Natural killer cell treated with Interleukin-12 subunit alpha and Interleukin-12 subunit beta and Interleukin-15 and Interleukin-18, amount 100 ng/mL, for 72 hours (primary cell): ENCODE data around the gene NEAT1. TPM values are rescaled to one million over a fixed set of nuclear protein-coding genes. Genes with fewer than 3 reads are reported as not detected.
A peak's percentile ranks its signal among the peaks of the same experiment; 100 is the strongest.

ENCODE experiments used
- ATAC-seq, 2 donors: fragments of 150-1000 bp; cut with Tn5 transposase in 1 of 2; sonication (Bioruptor Pico), chemical (Tn5 transposase) in 1 of 2; 2 replicates each; pipeline ENCODE4 v1.10.0; 2021
- DNase-seq: peaks from one replicate; pipeline ENCODE4 v3.0.0; 2022; ENCODE audit warnings: low spot score
- H3K27ac Mint-ChIP-seq, 2 donors: 1 replicate in 1 of 2; 2 replicates in 1 of 2; pipeline ENCODE4 v1.8.0; 2022; ENCODE audit warnings: mixed read lengths in 2 of 2, mild to moderate bottlenecking in 1 of 2, moderate library complexity in 1 of 2
- H3K27me3 Mint-ChIP-seq, 2 donors: 1 replicate in 1 of 2; 2 replicates in 1 of 2; pipeline ENCODE4 v1.8.0; 2022; ENCODE audit warnings: mixed read lengths in 2 of 2
- H3K36me3 Mint-ChIP-seq: one replicate; pipeline ENCODE4 v1.8.0; 2022; ENCODE audit warnings: mixed read lengths
- H3K4me1 Mint-ChIP-seq, 2 donors: 1 replicate in 1 of 2; 2 replicates in 1 of 2; pipeline ENCODE4 v1.8.0; 2022; ENCODE audit warnings: low read depth in 2 of 2, mixed read lengths in 2 of 2, mild to moderate bottlenecking in 1 of 2
- H3K4me3 Mint-ChIP-seq: one replicate; pipeline ENCODE4 v1.8.0; 2022; ENCODE audit warnings: mixed read lengths
- H3K9me3 Mint-ChIP-seq: 2 replicates; pipeline ENCODE4 v1.8.0; 2022; ENCODE audit warnings: mixed read lengths
- total RNA-seq, 2 donors: library from RNA; stranded (reverse); gene quantifications; one replicate each; pipeline ENCODE4 v1.2.3, GENCODE V29; 2022

Gene NEAT1
- total RNA-seq, 2 donors from 2014 or later = 432 to 571 TPM

GRCh38 chr11:65418431-65418680 is 4.2 kb upstream of the NEAT1 start:
- H3K36me3 Mint-ChIP-seq = peaks cover 7% of the 10 kb centered on the region
- peaks cover 57 to 64% of the 10 kb centered on the region in 2 donors for H3K4me1 Mint-ChIP-seq
- peak overlapping the region; percentile 98 for H3K4me3 Mint-ChIP-seq
- H3K27ac Mint-ChIP-seq = peak overlapping the region; percentile 99 to 100
- ATAC-seq (no peak), DNase-seq (no peak)
- H3K9me3 Mint-ChIP-seq = no peaks in the 10 kb centered on the region
- H3K27me3 Mint-ChIP-seq = no peaks in the 10 kb centered on the region

- Mint-ChIP-seq H3K9me3 (no peaks in the 10 kb centered on the region), H3K4me1 (peaks cover 61 to 68% of the 10 kb centered on the region in 2 donors), H3K36me3 (peaks cover 12% of the 10 kb centered on the region), H3K27ac (peak overlapping the region; percentile 99 to 100), H3K4me3 (peak overlapping the region; percentile 98), H3K27me3 (no peaks in the 10 kb centered on the region)
- DNase-seq = peak; percentile 98
- peak; percentile 72 to 73 for ATAC-seq
Measured at GRCh38 chr11:65418681-65419459, 3.7 kb upstream of the NEAT1 start.

GRCh38 chr11:65419460-65419771 is 3.2 kb upstream of the NEAT1 start:
- Mint-ChIP-seq H3K27ac (peak overlapping the region; percentile 99 to 100), H3K4me3 (peak overlapping the region; percentile 98), H3K4me1 (peaks cover 66 to 71% of the 10 kb centered on the region in 2 donors), H3K9me3 (no peaks in the 10 kb centered on the region), H3K36me3 (peaks cover 17% of the 10 kb centered on the region), H3K27me3 (no peaks in the 10 kb centered on the region)
- no peak for DNase-seq
- ATAC-seq = no peak

- Mint-ChIP-seq H3K36me3 (peaks cover 22% of the 10 kb centered on the region), H3K9me3 (no peaks in the 10 kb centered on the region), H3K4me1 (peaks cover 71 to 76% of the 10 kb centered on the region in 2 donors), H3K4me3 (peak overlapping the region; percentile 98), H3K27me3 (no peaks in the 10 kb centered on the region), H3K27ac (peak overlapping the region; percentile 99 to 100)
- DNase-seq = no peak
- no peak for ATAC-seq
Measured at GRCh38 chr11:65419772-65420481, 2.7 kb upstream of the NEAT1 start.

GRCh38 chr11:65420506-65420905 is 2.1 kb upstream of the NEAT1 start:
- DNase-seq = no peak
- Mint-ChIP-seq H3K4me3 (peak overlapping the region; percentile 98), H3K4me1 (peaks cover 77 to 82% of the 10 kb centered on the region in 2 donors), H3K9me3 (no peaks in the 10 kb centered on the region), H3K27ac (peak overlapping the region; percentile 99 to 100), H3K27me3 (no peaks in the 10 kb centered on the region), H3K36me3 (peaks cover 28% of the 10 kb centered on the region)
- no peak for ATAC-seq

- Mint-ChIP-seq H3K4me1 (peaks cover 76 to 81% of the 10 kb centered on the region in 2 donors), H3K9me3 (no peaks in the 10 kb centered on the region), H3K27ac (peak overlapping the region; percentile 99 to 100), H3K27me3 (no peaks in the 10 kb centered on the region), H3K4me3 (peak overlapping the region; percentile 98), H3K36me3 (peaks cover 32% of the 10 kb centered on the region)
- ATAC-seq = peak; percentile 56 to 68
- peak; percentile 96 for DNase-seq
Measured at GRCh38 chr11:65420979-65421793, 1.4 kb upstream of the NEAT1 start.

- DNase-seq (peak; percentile 97), ATAC-seq (peak; percentile 37 to 49)
- peak overlapping the region; percentile 98 for H3K4me3 Mint-ChIP-seq
- H3K36me3 Mint-ChIP-seq = peaks cover 41% of the 10 kb centered on the region
- no peaks in the 10 kb centered on the region for H3K9me3 Mint-ChIP-seq
- H3K27ac Mint-ChIP-seq = peak overlapping the region; percentile 99 to 100
- peaks cover 78 to 83% of the 10 kb centered on the region in 2 donors for H3K4me1 Mint-ChIP-seq
- no peaks in the 10 kb centered on the region for H3K27me3 Mint-ChIP-seq
Measured at GRCh38 chr11:65421794-65422632, 585 bp upstream of the NEAT1 start.

GRCh38 chr11:65423516-65424204 is 1.1 kb downstream of the NEAT1 start:
- ATAC-seq (no peak), DNase-seq (no peak)
- Mint-ChIP-seq H3K27ac (peak overlapping the region; percentile 99 to 100), H3K4me3 (peak overlapping the region; percentile 98), H3K36me3 (peaks cover 48% of the 10 kb centered on the region), H3K27me3 (no peaks in the 10 kb centered on the region), H3K9me3 (no peaks in the 10 kb centered on the region), H3K4me1 (peaks cover 80 to 83% of the 10 kb centered on the region in 2 donors)

GRCh38 chr11:65424205-65425104 is 1.9 kb downstream of the NEAT1 start:
- H3K36me3 Mint-ChIP-seq = peaks cover 48% of the 10 kb centered on the region
- peaks cover 80 to 81% of the 10 kb centered on the region in 2 donors for H3K4me1 Mint-ChIP-seq
- H3K9me3 Mint-ChIP-seq = no peaks in the 10 kb centered on the region
- ATAC-seq (no peak), DNase-seq (no peak)
- H3K4me3 Mint-ChIP-seq = peak overlapping the region; percentile 98
- H3K27me3 Mint-ChIP-seq = no peaks in the 10 kb centered on the region
- H3K27ac Mint-ChIP-seq = peak overlapping the region; percentile 99 to 100

- Mint-ChIP-seq H3K4me3 (peak overlapping the region; percentile 98), H3K27me3 (no peaks in the 10 kb centered on the region), H3K9me3 (no peaks in the 10 kb centered on the region), H3K4me1 (peaks cover 82% of the 10 kb centered on the region in 2 donors), H3K36me3 (peaks cover 48% of the 10 kb centered on the region), H3K27ac (peak overlapping the region; percentile 99 to 100)
- peak; percentile 91 for DNase-seq
- ATAC-seq = peak; percentile 50 to 52
Measured at GRCh38 chr11:65425105-65425970, 2.7 kb downstream of the NEAT1 start.
